IPS-15b (cell line): ENCODE results near the gene ZNF446.
A peak's percentile ranks its signal among the peaks of the same experiment; 100 is the strongest.

Source experiments
- H3K27me3 ChIP-seq: one replicate; pipeline ENCODE4 v1.6.1; 2013; ENCODE audit warnings: low read length; ENCODE audit not compliant: control insufficient read depth, insufficient read depth
- H3K36me3 ChIP-seq: one replicate; pipeline ENCODE4 v1.6.1; 2013; ENCODE audit warnings: low read length; ENCODE audit not compliant: control insufficient read depth, insufficient read depth
- H3K4me1 ChIP-seq: one replicate; pipeline ENCODE4 v1.6.1; 2013; ENCODE audit warnings: mild to moderate bottlenecking, low read length; ENCODE audit not compliant: control insufficient read depth, insufficient read depth
- H3K4me3 ChIP-seq: one replicate; pipeline ENCODE4 v1.5.1; 2013; ENCODE audit warnings: low read depth, low read length
- H3K9ac ChIP-seq: one replicate; pipeline ENCODE4 v1.6.1; 2013; ENCODE audit warnings: low read depth, mild to moderate bottlenecking, low read length
- H3K9me3 ChIP-seq: one replicate; pipeline ENCODE4 v1.6.1; 2013; ENCODE audit warnings: mild to moderate bottlenecking, low read length; ENCODE audit not compliant: control insufficient read depth, insufficient read depth

The ZNF446 gene

DNA sequence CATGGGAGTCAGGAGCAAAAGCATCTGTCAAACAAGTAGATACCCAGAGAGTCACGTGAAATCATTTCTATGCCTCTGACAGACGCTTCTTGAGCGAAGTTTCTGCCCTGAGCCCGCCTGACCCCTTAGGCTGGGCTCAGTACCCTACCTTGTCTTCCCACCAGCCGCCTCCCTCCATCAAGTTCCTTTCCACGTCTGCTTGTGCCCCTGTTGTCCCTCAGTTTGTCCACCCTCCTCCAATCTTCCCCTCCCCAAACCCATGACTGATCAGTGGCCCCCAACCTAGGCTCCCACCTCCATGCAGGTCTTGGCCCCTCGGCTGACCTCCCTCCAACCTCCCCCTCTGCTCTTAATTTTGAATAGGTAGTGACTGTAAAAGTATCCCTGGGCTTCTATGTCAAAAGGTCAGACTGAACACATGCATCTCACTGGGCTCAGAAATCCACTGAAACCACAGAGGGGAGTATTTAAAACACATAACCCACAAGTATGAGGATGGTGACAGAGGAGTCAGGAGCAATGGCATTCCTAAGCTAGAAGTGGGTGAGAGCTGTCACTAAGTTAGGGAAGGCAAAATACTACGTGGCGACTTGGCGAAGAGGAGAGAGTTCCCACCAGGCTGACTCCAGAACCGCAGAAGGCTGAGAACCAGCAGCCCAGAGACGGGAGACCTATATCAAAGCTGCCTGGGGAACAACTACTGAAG lies 1.7 kb upstream of the ZNF446 start:
- no peaks in the 10 kb centered on the region for H3K9me3 ChIP-seq
- peaks cover 12% of the 10 kb centered on the region for H3K36me3 ChIP-seq
- no peak overlapping the region for H3K9ac ChIP-seq
- H3K4me3 ChIP-seq: no peak overlapping the region
- H3K27me3 ChIP-seq: no peaks in the 10 kb centered on the region
- peaks cover 2% of the 10 kb centered on the region for H3K4me1 ChIP-seq

DNA sequence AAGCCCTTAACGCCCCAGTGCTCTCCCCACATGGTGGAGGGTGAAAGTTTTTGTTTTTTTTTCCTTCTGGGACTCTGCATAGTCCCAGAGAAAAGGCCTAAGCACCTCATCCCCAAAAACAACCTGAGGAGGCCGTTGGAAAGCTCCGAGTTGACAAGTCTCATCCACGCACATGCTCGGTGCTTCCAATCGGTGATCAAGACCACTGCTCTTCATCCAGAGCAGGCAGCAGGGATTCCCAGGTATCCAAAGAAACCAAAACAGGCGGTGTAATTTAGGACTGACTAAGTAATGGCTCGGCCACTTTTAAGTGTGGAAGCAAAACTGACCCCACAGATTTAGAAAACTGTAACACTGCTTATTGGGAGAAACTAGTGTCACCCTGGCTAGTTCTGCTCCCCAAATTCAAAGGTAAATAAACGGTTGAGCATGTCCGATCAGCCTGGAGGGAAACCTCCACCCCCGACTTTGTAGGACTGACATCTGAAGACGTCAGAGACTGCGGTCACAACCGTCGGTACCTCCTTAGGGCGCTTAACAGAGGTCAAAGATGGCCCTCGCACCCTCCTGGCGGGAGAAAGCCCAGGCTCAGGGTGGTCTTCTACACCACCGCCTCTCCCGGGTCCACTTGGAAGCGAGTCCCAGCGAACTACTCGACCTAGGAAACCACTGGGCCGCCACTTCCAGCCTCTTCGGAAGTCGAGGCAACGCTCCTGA lies 997 bp upstream of the ZNF446 start:
- peak overlapping the region; percentile 91 for H3K4me3 ChIP-seq
- no peaks in the 10 kb centered on the region for H3K9me3 ChIP-seq
- H3K4me1 ChIP-seq: peaks cover 2% of the 10 kb centered on the region
- peaks cover 13% of the 10 kb centered on the region for H3K36me3 ChIP-seq
- no peaks in the 10 kb centered on the region for H3K27me3 ChIP-seq
- peak overlapping the region; percentile 16 for H3K9ac ChIP-seq

DNA sequence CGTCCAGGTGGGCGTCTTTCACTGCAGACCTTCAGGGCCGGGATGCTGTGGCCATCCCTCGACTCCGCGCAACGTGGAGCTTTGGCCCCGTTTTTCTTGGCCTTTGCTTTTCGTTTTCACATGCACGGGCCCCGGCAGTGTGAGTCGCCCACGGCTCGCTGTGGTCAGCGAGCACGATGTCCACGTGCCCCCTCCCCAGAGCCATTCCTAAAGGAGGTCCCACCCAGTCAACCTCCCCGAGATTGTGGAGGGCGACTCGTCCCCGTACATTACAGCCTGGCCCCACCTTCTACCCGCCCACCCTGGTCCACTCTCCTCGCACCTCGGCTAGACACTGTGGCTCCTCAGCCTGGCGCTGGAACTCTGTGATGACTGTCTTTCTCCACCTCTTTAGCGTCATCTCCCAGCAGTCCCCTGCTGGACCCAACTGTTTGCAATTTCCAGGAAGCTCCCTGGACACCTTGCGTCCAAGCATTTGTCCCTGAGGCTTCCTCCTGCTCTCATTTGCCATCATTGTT lies 405 bp downstream of the ZNF446 start:
- Histone ChIP-seq H3K4me3 (peak overlapping the region; percentile 91), H3K9ac (peak overlapping the region; percentile 85), H3K27me3 (no peaks in the 10 kb centered on the region), H3K9me3 (no peaks in the 10 kb centered on the region), H3K4me1 (peaks cover 2% of the 10 kb centered on the region), H3K36me3 (peaks cover 10% of the 10 kb centered on the region)

DNA sequence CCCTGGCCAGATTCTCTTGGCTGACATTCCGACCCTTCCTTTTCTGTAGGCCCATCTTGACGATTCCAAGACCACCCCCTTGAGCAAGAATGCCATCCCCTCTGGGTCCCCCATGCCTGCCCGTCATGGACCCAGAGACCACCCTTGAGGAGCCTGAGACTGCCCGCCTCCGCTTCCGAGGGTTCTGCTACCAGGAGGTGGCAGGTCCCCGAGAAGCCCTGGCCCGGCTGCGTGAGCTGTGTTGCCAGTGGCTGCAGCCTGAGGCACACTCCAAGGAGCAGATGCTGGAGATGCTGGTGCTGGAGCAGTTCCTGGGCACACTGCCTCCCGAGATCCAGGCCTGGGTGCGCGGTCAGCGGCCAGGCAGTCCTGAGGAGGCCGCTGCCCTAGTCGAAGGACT lies 978 bp downstream of the ZNF446 start:
- Histone ChIP-seq H3K4me1 (peaks cover 2% of the 10 kb centered on the region), H3K9ac (no peak overlapping the region)

DNA sequence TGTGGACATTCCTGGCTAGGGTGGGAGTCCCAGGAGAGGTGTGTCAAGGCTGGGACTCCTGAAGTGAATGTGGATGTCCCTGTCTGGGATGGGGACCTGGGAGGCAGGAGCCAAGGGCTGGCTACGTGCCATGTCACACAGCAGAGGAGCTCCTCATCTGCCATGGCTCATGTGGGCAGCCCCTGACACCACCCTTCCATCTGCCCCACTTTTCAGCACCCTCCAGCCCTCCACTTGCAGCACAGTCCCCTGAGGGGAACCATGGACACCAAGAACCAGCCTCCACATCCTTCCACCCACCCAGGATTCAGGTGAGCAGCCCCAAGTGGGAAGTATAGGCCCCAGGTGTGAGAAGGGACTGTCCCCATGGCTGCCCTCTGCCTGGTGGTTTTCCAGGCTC lies 1.7 kb downstream of the ZNF446 start:
- Histone ChIP-seq H3K9me3 (no peaks in the 10 kb centered on the region), H3K36me3 (peaks cover 3% of the 10 kb centered on the region), H3K4me1 (peaks cover 2% of the 10 kb centered on the region), H3K27me3 (no peaks in the 10 kb centered on the region), H3K9ac (no peak overlapping the region), H3K4me3 (no peak overlapping the region)

More for the DNA sequence above, 978 bp downstream of the ZNF446 start:
- peak overlapping the region; percentile 91 for H3K4me3 ChIP-seq
- H3K9me3 ChIP-seq: no peaks in the 10 kb centered on the region
- H3K27me3 ChIP-seq: no peaks in the 10 kb centered on the region
- H3K36me3 ChIP-seq: peaks cover 6% of the 10 kb centered on the region

DNA sequence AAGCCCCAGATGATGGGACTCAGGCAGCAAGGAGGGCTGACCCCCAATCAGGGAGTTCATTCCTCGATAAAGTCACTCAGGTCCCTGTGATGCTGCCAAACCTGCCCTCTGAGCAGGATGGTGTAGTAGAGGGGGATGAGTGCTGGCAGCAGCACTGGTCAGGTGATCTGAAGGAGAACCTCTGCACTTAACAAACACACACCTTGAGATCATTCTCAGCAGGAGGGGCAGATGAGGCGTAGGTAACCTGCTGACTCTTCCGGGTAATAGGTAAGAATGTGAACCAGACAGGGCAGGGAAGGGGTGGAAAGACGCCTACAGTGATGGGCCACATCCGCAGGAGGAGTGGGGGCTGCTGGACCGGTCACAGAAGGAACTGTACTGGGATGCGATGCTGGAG lies 3.2 kb downstream of the ZNF446 start:
- Histone ChIP-seq H3K4me3 (no peak overlapping the region), H3K9me3 (no peaks in the 10 kb centered on the region), H3K4me1 (peaks cover 2% of the 10 kb centered on the region), H3K9ac (no peak overlapping the region), H3K27me3 (no peaks in the 10 kb centered on the region), H3K36me3 (peaks cover 3% of the 10 kb centered on the region)

DNA sequence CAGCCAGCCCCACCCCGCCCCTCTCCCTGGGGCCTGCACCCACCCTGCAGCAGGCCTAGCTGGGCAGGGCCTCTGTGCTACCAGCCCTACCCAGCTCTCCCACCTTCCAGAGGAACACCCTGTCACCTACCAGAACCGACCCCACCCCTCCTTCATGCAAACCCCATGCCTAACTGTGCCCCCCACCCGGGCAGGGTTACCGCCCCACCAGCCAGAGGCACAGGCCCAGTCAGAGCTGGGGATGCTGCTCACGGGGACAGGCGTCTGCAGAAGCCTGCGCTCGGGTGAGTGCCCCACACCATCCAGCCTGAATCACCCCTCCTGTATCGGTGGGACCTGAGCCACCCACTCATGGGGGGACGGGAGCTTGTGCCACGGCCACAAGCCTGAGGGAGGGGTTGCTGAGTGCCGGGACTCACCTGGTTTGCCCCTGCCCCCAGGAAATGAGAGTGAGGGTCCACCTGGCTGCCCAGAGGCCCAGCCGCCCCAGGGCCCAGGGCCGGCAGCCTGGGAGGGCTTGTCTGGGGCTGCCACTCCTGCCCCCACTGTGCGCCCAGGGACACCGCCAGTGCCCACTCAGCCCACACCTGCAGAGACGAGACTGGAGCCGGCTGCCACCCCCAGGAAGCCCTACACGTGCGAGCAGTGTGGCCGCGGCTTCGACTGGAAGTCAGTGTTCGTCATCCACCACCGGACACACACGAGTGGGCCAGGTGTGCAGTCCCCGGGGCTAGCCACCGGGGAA lies 3.8 kb downstream of the ZNF446 start:
- H3K36me3 ChIP-seq: peaks cover 3% of the 10 kb centered on the region
- H3K4me1 ChIP-seq: peaks cover 2% of the 10 kb centered on the region
- H3K9me3 ChIP-seq: no peaks in the 10 kb centered on the region
- H3K9ac ChIP-seq: no peak overlapping the region
- no peaks in the 10 kb centered on the region for H3K27me3 ChIP-seq
- no peak overlapping the region for H3K4me3 ChIP-seq

DNA sequence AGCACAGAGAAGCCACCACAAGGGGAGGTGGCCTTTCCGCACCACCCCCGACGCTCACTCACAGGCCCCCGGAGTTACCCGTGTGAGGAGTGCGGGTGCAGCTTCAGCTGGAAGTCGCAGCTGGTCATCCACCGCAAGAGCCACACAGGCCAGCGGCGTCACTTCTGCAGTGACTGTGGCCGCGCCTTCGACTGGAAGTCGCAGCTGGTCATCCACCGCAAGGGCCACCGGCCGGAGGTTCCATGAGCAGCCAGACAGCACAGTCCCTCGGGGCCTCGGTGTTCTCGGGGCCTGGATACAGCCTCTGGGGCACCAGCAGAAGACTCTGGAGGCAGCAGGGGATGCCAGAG lies 4.3 kb downstream of the ZNF446 start:
- Histone ChIP-seq H3K27me3 (no peaks in the 10 kb centered on the region), H3K4me3 (no peak overlapping the region), H3K9me3 (no peaks in the 10 kb centered on the region), H3K4me1 (peaks cover 2% of the 10 kb centered on the region), H3K36me3 (peaks cover 3% of the 10 kb centered on the region), H3K9ac (no peak overlapping the region)

DNA sequence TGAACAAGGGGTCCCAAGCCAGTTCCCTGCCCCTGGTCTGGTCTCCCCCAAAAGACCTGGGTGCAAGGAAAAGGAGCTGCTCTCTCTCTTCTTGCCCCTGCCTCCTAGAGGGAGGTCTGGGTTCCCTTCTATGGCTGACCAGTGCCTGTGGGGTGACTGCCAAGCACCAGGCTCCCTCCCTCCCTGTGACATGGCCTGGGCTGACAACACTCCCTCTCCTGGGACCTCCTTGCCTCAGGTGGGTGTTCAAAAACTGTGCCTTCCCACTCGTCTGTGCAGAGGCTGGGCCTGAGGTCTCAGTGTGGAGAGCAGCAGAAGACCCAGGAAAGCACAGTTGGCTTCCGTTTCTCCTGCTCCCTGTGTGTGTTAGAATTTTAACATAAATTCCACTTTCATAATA lies 4.7 kb downstream of the ZNF446 start:
- no peaks in the 10 kb centered on the region for H3K27me3 ChIP-seq
- H3K4me1 ChIP-seq: peaks cover 2% of the 10 kb centered on the region

DNA sequence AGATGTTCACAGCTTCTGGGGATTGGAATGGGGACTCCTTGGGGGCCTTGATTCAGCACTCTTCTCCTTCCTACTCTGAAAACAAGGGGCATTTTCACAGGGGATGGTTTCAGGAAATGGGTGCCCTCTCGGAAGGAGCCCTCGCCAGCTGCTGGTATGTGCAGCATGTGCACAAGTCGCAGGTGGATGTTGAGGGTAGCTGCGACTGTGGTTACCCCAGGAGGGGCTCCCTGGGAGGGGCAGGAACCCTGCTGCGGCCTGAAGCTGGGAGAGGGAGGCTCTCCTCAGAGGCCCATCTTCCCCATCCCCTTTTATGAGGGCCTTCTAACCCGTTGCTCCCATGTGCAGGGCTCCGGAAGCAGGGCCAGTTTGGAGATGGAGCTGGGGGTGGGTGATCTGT lies 6.2 kb downstream of the ZNF446 start:
- Histone ChIP-seq H3K9me3 (no peaks in the 10 kb centered on the region), H3K27me3 (no peaks in the 10 kb centered on the region), H3K4me3 (no peak overlapping the region), H3K9ac (no peak overlapping the region), H3K36me3 (peaks cover 3% of the 10 kb centered on the region), H3K4me1 (no peaks in the 10 kb centered on the region)

More for the DNA sequence above, 4.7 kb downstream of the ZNF446 start:
- H3K9ac ChIP-seq: no peak overlapping the region
- H3K36me3 ChIP-seq: peaks cover 3% of the 10 kb centered on the region
- H3K9me3 ChIP-seq: no peaks in the 10 kb centered on the region
- H3K4me3 ChIP-seq: no peak overlapping the region

DNA sequence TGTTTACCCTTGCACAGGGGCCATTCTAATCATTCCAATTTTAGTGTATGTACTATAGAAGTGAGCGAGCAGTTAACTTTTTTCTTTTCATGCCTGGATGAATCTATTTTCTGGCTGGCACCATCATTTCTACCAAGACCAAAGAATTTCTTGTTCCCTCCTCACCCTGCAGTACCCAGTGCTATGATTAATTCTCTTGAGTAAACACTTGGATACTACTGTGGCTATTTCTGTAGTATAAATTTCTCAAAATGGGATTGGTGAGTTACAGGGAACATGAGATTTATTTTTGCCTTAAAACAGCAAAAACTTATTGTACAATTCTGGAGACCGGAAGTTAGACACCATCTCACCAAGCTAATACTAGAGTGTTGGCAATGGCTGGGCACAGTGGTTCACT lies 7.6 kb downstream of the ZNF446 start:
- H3K36me3 ChIP-seq: peaks cover 3% of the 10 kb centered on the region
- no peak overlapping the region for H3K4me3 ChIP-seq
- no peaks in the 10 kb centered on the region for H3K27me3 ChIP-seq
- no peak overlapping the region for H3K9ac ChIP-seq
- no peaks in the 10 kb centered on the region for H3K9me3 ChIP-seq
- no peaks in the 10 kb centered on the region for H3K4me1 ChIP-seq
